Ovary (tissue), 3 donors: ENCODE results near the gene DEDD2.

ENCODE experiments used
- EP300 ChIP-seq: sonication (generic); formaldehyde crosslinking; IDR thresholded peaks from one replicate; pipeline ENCODE4 v1.6.1; 2017; ENCODE audit warnings: antibody characterized with exemption
- POLR2A ChIP-seq: fragments of 450-650 bp; IDR thresholded peaks from one replicate; pipeline ENCODE4 v1.6.1; 2017; ENCODE audit warnings: antibody characterized with exemption, mild to moderate bottlenecking, moderate library complexity
- TF ChIP-seq, protein P1 (sequence below), 3 donors: fragments of 450-650 bp in 2 of 3; fragments of 200-600 bp in 1 of 3; IDR thresholded peaks; one replicate each; pipeline versions ENCODE4 v1.5.1 to v1.8.0; 2016 to 2022; ENCODE audit warnings: antibody characterized with exemption in 3 of 3, mild to moderate bottlenecking in 1 of 3
- donor health status: DM: no; HTN: no; CAD: no.

DNA sequence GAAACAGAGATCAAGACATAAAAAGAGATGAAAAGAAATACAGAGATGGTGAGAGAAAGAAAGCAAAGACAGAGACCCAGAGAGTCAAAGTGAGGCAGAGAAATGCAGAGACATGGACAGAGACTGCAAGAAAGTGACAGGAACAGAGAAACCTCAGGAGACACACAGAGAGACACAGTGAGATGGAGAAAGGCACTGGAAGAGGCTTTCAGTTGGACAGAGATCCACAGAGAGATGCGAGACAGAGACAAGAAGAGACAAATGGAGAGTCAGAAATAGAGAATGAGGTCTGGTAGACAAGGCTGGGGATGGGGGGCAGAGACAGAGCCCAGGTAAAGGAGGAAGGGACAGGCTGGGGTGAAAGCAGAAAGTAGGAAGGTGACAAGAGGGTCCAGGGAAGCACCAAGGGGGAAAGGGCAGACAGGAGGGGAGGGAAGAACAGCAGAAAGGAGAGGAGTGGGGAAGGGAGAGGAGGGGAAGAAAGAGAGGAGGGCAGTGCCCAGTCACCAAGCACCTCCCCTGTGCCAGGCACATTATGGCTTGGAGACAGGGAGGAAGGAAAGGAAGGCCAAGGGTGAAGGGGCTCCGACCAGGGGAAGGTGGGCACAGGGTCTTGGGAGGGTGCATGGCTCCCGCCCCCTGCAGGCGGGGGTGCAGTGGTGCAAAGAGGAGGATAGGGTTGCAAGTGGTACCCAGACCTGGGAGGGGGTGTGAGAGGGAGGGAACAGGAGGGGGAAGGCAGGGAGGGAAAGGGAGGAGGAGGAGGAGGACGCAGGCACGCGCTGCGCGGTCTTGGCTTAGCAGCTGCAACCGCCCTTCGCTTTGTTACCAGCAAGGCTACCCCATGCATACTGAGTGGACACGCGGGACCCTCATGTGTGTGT lies 38.4 kb downstream of the DEDD2 start:
- no peak for TF ChIP-seq POLR2A
- TF ChIP-seq, protein P1, sequence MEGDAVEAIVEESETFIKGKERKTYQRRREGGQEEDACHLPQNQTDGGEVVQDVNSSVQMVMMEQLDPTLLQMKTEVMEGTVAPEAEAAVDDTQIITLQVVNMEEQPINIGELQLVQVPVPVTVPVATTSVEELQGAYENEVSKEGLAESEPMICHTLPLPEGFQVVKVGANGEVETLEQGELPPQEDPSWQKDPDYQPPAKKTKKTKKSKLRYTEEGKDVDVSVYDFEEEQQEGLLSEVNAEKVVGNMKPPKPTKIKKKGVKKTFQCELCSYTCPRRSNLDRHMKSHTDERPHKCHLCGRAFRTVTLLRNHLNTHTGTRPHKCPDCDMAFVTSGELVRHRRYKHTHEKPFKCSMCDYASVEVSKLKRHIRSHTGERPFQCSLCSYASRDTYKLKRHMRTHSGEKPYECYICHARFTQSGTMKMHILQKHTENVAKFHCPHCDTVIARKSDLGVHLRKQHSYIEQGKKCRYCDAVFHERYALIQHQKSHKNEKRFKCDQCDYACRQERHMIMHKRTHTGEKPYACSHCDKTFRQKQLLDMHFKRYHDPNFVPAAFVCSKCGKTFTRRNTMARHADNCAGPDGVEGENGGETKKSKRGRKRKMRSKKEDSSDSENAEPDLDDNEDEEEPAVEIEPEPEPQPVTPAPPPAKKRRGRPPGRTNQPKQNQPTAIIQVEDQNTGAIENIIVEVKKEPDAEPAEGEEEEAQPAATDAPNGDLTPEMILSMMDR (IDR thresholded peaks at IDR 0.05): no peak
- TF ChIP-seq EP300: no peak
